ENCODE measurements around the gene ZNF513. TPM values are rescaled to one million over a fixed set of nuclear protein-coding genes. Genes with fewer than 3 reads are reported as not detected.
A peak's percentile ranks its signal among the peaks of the same experiment; 100 is the strongest.

Gene ZNF513
- total RNA-seq, 1 experiment from 2014 or later: 23.6 TPM

DNA sequence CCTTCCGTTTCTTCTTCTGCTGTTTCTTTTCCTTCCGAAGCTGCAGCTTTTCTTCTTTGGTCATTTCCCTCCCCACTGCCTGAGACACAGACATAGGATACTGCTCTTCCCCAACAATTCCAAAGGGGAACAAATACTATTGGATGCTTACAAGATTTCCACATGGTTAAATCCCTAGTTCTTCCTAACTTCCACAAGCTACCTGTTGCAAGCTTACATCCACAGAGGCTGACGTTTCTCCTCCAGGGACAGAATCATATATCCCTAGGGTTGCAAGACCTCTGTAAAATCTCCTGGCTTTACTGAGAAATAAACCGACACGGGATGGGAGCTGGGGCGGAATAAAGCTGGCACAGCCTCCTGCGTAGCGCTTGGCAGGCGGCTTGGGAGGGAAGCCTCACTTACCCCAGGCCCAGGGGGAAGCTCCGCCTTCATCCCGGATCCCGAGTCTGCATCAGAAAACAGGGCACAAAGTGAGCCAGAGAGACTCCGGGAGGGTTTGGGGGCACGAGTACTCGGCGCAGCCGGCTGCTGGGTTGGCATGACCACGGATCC is 11.0 kb downstream of the ZNF513 start:
- Mint-ChIP-seq H3K4me3 (peak overlapping the region; percentile 97), H3K4me1 (peaks cover 20% of the 10 kb centered on the region)
- DNase-seq (ENCODE audit: low spot score): peak; percentile 69

GRCh38 chr2:27363933-27364332 is 16.6 kb downstream of the ZNF513 start:
- no peak for ATAC-seq
- Mint-ChIP-seq H3K9me3 (no peaks in the 10 kb centered on the region), H3K36me3 (peaks cover 39% of the 10 kb centered on the region), H3K4me3 (no peak overlapping the region), H3K27ac (peak overlapping the region; percentile 26; the same call in 1 of the 2 replicates), H3K27me3 (ENCODE audit: low read depth) (no peaks in the 10 kb centered on the region), H3K4me1 (no peaks in the 10 kb centered on the region)
- no peak for TF ChIP-seq ZBTB21 (CRISPR knock-in tag; IDR thresholded peaks at IDR 0.05; ENCODE audit: borderline replicate concordance)
- DNase-seq (ENCODE audit: low spot score): no peak
- CTCF ChIA-PET: interaction anchor here (0.6 to 1.5 kb wide), 2 partner anchors 61 to 104 kb away, joined by 3 read pairs; no protein-coding TSS in a partner anchor
- POLR2A ChIA-PET: interaction anchor here (1.7 kb wide), 1 partner anchor 17 kb away, joined by 3 read pairs; the partner anchor contains the start of gene ZNF513

More for the DNA sequence above, 11.0 kb downstream of the ZNF513 start:
- ChIA-PET CTCF (interaction anchor here (0.6 to 1.9 kb wide), 16 partner anchors 10 to 1026 kb away, joined by 3 to 15 read pairs (median 5); partner anchors contain the start of genes GTF3C2, MPV17 and ZNF513), POLR2A (interaction anchor here (0.7 to 1.6 kb wide), 5 partner anchors 9 to 119 kb away, joined by 3 to 13 read pairs (median 4); partner anchors contain the start of gene GTF3C2)
- Mint-ChIP-seq H3K36me3 (peaks cover 54% of the 10 kb centered on the region), H3K9me3 (no peaks in the 10 kb centered on the region), H3K27me3 (ENCODE audit: low read depth) (no peaks in the 10 kb centered on the region), H3K27ac (peak overlapping the region; percentile 68)
- TF ChIP-seq PRRX2 (CRISPR knock-in tag; IDR thresholded peaks at IDR 0.05) (0 out of 2 replicates have a peak, but pooled peaks have one; percentile 37), TCF7 (CRISPR knock-in tag; IDR thresholded peaks at IDR 0.05; ENCODE audit: low read depth) (no peak), NR1H2 (CRISPR knock-in tag; IDR thresholded peaks at IDR 0.05) (no peak), ZNF219 (CRISPR knock-in tag; IDR thresholded peaks at IDR 0.05; ENCODE audit: borderline replicate concordance) (no peak), MXD4 (CRISPR knock-in tag; IDR thresholded peaks at IDR 0.05; ENCODE audit: borderline replicate concordance) (no peak)
- TF ChIP-seq, protein P1, sequence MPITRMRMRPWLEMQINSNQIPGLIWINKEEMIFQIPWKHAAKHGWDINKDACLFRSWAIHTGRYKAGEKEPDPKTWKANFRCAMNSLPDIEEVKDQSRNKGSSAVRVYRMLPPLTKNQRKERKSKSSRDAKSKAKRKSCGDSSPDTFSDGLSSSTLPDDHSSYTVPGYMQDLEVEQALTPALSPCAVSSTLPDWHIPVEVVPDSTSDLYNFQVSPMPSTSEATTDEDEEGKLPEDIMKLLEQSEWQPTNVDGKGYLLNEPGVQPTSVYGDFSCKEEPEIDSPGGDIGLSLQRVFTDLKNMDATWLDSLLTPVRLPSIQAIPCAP (CRISPR knock-in tag; IDR thresholded peaks at IDR 0.05): no peak
- ATAC-seq: peak; percentile 55

GRCh38 chr2:27362678-27363420 is 17.7 kb downstream of the ZNF513 start:
- Mint-ChIP-seq H3K27ac (peak overlapping the region; percentile 40; the same call in 1 of the 2 replicates), H3K4me3 (no peak overlapping the region), H3K9me3 (peaks cover 8% of the 10 kb centered on the region), H3K27me3 (ENCODE audit: low read depth) (no peaks in the 10 kb centered on the region), H3K36me3 (peaks cover 40% of the 10 kb centered on the region), H3K4me1 (peaks cover 9% of the 10 kb centered on the region)
- ATAC-seq (no peak), DNase-seq (ENCODE audit: low spot score) (no peak)
- POLR2A ChIA-PET: interaction anchor here (0.7 kb wide), 1 partner anchor 1317 kb away, joined by 3 read pairs; no protein-coding TSS in a partner anchor
- CTCF ChIA-PET: no interaction called here
- TF ChIP-seq SMAD3 (CRISPR knock-in tag; IDR thresholded peaks at IDR 0.05; ENCODE audit: borderline replicate concordance) (no peak), NR1H2 (CRISPR knock-in tag; IDR thresholded peaks at IDR 0.05) (no peak), IRF2 (CRISPR knock-in tag; IDR thresholded peaks at IDR 0.05; ENCODE audit: borderline replicate concordance, low read depth) (no peak), KAT7 (CRISPR knock-in tag; IDR thresholded peaks at IDR 0.05; ENCODE audit: borderline replicate concordance) (no peak), ZNF671 (CRISPR knock-in tag; IDR thresholded peaks at IDR 0.05) (no peak), TEAD4 (CRISPR knock-in tag; IDR thresholded peaks at IDR 0.05) (no peak), NR2C2 (CRISPR knock-in tag; IDR thresholded peaks at IDR 0.05) (no peak), ETV6 (CRISPR knock-in tag; IDR thresholded peaks at IDR 0.05) (no peak), JUN (CRISPR knock-in tag; IDR thresholded peaks at IDR 0.05) (no peak), FOXK1 (CRISPR knock-in tag; IDR thresholded peaks at IDR 0.05) (no peak), ATF2 (CRISPR knock-in tag; IDR thresholded peaks at IDR 0.05; ENCODE audit: borderline replicate concordance, low read depth) (no peak)
- TF ChIP-seq, protein P2, sequence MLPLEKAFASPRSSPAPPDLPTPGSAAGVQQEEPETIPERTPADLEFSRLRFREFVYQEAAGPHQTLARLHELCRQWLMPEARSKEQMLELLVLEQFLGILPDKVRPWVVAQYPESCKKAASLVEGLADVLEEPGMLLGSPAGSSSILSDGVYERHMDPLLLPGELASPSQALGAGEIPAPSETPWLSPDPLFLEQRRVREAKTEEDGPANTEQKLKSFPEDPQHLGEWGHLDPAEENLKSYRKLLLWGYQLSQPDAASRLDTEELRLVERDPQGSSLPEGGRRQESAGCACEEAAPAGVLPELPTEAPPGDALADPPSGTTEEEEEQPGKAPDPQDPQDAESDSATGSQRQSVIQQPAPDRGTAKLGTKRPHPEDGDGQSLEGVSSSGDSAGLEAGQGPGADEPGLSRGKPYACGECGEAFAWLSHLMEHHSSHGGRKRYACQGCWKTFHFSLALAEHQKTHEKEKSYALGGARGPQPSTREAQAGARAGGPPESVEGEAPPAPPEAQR (CRISPR knock-in tag; IDR thresholded peaks at IDR 0.05): no peak
- TF ChIP-seq, protein P3, sequence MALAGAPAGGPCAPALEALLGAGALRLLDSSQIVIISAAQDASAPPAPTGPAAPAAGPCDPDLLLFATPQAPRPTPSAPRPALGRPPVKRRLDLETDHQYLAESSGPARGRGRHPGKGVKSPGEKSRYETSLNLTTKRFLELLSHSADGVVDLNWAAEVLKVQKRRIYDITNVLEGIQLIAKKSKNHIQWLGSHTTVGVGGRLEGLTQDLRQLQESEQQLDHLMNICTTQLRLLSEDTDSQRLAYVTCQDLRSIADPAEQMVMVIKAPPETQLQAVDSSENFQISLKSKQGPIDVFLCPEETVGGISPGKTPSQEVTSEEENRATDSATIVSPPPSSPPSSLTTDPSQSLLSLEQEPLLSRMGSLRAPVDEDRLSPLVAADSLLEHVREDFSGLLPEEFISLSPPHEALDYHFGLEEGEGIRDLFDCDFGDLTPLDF (CRISPR knock-in tag; IDR thresholded peaks at IDR 0.05): no peak
- TF ChIP-seq, protein P4, sequence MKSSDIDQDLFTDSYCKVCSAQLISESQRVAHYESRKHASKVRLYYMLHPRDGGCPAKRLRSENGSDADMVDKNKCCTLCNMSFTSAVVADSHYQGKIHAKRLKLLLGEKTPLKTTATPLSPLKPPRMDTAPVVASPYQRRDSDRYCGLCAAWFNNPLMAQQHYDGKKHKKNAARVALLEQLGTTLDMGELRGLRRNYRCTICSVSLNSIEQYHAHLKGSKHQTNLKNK (CRISPR knock-in tag; IDR thresholded peaks at IDR 0.05): no peak
- TF ChIP-seq, protein P5, sequence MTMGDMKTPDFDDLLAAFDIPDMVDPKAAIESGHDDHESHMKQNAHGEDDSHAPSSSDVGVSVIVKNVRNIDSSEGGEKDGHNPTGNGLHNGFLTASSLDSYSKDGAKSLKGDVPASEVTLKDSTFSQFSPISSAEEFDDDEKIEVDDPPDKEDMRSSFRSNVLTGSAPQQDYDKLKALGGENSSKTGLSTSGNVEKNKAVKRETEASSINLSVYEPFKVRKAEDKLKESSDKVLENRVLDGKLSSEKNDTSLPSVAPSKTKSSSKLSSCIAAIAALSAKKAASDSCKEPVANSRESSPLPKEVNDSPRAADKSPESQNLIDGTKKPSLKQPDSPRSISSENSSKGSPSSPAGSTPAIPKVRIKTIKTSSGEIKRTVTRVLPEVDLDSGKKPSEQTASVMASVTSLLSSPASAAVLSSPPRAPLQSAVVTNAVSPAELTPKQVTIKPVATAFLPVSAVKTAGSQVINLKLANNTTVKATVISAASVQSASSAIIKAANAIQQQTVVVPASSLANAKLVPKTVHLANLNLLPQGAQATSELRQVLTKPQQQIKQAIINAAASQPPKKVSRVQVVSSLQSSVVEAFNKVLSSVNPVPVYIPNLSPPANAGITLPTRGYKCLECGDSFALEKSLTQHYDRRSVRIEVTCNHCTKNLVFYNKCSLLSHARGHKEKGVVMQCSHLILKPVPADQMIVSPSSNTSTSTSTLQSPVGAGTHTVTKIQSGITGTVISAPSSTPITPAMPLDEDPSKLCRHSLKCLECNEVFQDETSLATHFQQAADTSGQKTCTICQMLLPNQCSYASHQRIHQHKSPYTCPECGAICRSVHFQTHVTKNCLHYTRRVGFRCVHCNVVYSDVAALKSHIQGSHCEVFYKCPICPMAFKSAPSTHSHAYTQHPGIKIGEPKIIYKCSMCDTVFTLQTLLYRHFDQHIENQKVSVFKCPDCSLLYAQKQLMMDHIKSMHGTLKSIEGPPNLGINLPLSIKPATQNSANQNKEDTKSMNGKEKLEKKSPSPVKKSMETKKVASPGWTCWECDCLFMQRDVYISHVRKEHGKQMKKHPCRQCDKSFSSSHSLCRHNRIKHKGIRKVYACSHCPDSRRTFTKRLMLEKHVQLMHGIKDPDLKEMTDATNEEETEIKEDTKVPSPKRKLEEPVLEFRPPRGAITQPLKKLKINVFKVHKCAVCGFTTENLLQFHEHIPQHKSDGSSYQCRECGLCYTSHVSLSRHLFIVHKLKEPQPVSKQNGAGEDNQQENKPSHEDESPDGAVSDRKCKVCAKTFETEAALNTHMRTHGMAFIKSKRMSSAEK (CRISPR knock-in tag; IDR thresholded peaks at IDR 0.05; ENCODE audit: borderline replicate concordance): no peak

Measured in WTC11 (cell line).